ENCODE data around the gene C9orf153. TPM values are rescaled to one million over a fixed set of nuclear protein-coding genes. Genes with fewer than 3 reads are reported as not detected.

The C9orf153 gene
- total and polyA plus RNA-seq, 11 donors, result 0.14 to 0.72 (median 0.42) TPM; not detected in 4

DNA sequence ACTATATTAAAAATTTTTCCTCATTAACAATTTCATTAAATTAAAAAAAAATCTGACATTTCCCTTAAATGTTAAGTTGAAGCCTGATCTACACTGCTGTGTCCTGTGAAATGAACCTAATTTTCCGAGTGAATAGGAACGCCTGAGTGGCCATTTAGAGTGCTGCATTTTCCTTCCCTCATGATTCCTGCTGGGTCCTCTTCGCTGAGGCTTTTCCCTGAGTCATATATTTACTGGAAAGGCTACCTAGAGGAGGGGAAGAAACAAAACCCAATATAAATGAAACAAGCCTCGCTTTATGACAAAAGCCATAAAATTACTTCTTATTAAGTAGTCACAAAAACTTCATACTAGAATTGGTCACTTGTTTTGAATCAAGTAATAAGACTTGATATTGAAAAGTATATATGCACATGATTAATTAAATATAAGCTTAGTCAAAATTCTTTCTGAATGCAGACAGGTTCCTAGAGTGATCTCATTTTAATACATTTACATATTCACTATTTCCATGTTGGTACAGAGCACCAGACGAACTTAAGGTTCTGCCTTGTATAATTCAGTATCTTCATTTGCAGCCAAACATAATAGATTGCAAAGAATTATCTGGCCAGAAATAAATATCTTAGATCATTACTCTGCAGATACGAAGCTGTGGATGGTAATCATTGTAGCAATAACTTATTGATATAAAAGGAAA is 29.2 kb upstream of the C9orf153 start:
- TF ChIP-seq, protein P1, sequence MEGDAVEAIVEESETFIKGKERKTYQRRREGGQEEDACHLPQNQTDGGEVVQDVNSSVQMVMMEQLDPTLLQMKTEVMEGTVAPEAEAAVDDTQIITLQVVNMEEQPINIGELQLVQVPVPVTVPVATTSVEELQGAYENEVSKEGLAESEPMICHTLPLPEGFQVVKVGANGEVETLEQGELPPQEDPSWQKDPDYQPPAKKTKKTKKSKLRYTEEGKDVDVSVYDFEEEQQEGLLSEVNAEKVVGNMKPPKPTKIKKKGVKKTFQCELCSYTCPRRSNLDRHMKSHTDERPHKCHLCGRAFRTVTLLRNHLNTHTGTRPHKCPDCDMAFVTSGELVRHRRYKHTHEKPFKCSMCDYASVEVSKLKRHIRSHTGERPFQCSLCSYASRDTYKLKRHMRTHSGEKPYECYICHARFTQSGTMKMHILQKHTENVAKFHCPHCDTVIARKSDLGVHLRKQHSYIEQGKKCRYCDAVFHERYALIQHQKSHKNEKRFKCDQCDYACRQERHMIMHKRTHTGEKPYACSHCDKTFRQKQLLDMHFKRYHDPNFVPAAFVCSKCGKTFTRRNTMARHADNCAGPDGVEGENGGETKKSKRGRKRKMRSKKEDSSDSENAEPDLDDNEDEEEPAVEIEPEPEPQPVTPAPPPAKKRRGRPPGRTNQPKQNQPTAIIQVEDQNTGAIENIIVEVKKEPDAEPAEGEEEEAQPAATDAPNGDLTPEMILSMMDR (IDR thresholded peaks at IDR 0.05), result no peak
- no peak for TF ChIP-seq POLR2A (IDR thresholded peaks at IDR 0.05)
- Histone ChIP-seq H3K27ac (no peak overlapping the region), H3K4me3 (no peak overlapping the region), H3K27me3 (no peaks in the 10 kb centered on the region), H3K36me3 (peaks cover 0 to 50% (median 11%) of the 10 kb centered on the region in 9 donors), H3K9me3 (no peaks in the 10 kb centered on the region), H3K4me1 (no peaks in the 10 kb centered on the region)
- intact Hi-C loops (cut with DNase I), result loop anchor here in 2 of 10 donors (10.0 kb wide), 2 partner anchors 84 to 344 kb away; partner anchors contain the start of gene NAA35 (in 1 of the 2)
- DNase-seq (no peak), ATAC-seq (no peak)
- WGBS, 4 donors, result 87 to 93% (median 92%) methylated on average over 6 of the region's 6 CpGs

DNA sequence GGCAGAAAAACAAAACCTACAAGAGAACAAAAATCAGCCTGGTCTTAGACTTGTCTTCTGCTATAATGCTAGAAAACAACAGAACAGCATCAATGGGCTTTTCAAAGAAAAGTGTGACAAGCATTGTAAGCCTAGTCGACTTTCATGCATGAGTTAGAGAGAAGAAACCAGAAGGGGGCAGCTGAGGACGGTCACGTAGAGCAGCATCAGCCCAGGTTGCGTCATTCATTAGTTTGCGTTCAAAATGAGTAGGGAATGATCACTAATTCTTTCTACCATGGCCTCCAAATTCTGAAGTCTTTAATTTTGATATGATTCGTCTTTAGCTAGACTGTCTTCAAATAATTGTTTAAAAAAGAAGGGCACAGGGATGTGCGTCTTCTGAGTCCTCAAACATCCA is 27.6 kb upstream of the C9orf153 start:
- Histone ChIP-seq H3K27me3 (no peaks in the 10 kb centered on the region), H3K4me1 (peaks cover 0 to 6% (median 5%) of the 10 kb centered on the region in 12 donors), H3K27ac (no peak overlapping the region), H3K36me3 (peaks cover 0 to 37% (median 11%) of the 10 kb centered on the region in 9 donors), H3K9me3 (no peaks in the 10 kb centered on the region), H3K4me3 (no peak overlapping the region)
- DNase-seq, result no peak
- no peak for ATAC-seq
- TF ChIP-seq, protein P1 (IDR thresholded peaks at IDR 0.05), result peak in 2 of 12 donors; percentile 5 to 7
- TF ChIP-seq POLR2A (IDR thresholded peaks at IDR 0.05), result no peak
- intact Hi-C loops (cut with DNase I), result loop anchor here in 2 of 10 donors (10.0 kb wide), 2 partner anchors 82 to 342 kb away; partner anchors contain the start of gene NAA35 (in 1 of the 2)
- WGBS, 4 donors, result 61 to 82% (median 72%) methylated on average over 7 of the region's 7 CpGs

DNA sequence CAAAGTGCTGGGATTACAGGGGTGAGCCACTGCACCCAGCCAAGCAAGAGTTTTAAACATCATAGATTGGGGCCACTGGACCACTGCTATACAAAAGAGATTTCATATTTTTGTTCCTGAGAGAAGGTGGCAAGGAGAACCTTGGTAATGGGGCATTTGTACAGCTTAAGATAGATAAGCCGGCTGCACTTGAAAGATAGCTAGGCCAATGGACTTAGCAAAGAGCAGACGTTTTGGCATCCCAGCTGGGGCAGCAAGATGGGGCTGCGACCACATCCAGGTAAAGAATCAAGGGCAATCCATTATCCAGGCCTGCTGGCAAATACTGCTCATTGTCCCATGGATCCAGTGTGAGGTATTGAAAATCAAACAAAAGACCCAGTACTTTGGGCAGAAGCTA is 26.8 kb upstream of the C9orf153 start:
- 42 to 65% (median 59%) methylated on average over 3 of the region's 3 CpGs for WGBS, 4 donors
- Histone ChIP-seq H3K36me3 (peaks cover 0 to 35% (median 11%) of the 10 kb centered on the region in 9 donors), H3K27me3 (no peaks in the 10 kb centered on the region), H3K4me1 (peaks cover 0 to 10% (median 7%) of the 10 kb centered on the region in 12 donors), H3K4me3 (no peak overlapping the region), H3K27ac (no peak overlapping the region), H3K9me3 (no peaks in the 10 kb centered on the region)
- TF ChIP-seq, protein P1 (IDR thresholded peaks at IDR 0.05), result no peak
- TF ChIP-seq POLR2A (IDR thresholded peaks at IDR 0.05), result no peak
- intact Hi-C loops (cut with DNase I), result loop anchor here in 2 of 10 donors (10.0 kb wide), 2 partner anchors 81 to 341 kb away; partner anchors contain the start of gene NAA35 (in 1 of the 2)
- ATAC-seq, result no peak
- DNase-seq, result no peak

DNA sequence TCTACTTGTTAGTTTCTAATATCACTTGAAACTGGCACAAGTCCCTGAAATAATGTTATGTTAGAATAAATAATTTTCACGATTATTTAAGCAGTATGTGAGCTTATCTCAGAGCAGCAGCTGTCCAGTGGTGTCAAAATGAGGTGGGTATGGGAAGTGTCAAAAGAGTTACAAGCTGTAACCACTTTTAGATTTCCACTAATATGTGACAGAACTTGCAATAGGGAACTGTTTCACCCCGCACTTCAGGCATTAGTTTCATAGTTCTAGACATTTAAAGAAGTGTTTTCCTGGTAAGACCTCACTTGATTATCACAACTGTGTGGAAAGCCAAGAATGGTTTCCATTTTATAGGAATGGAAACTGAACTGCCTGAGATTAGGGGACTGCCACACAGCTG is 25.8 kb upstream of the C9orf153 start:
- Histone ChIP-seq H3K4me1 (peaks cover 0 to 20% (median 16%) of the 10 kb centered on the region in 12 donors), H3K4me3 (no peak overlapping the region), H3K27ac (no peak overlapping the region), H3K36me3 (peaks cover 0 to 27% (median 11%) of the 10 kb centered on the region in 9 donors), H3K9me3 (no peaks in the 10 kb centered on the region), H3K27me3 (no peaks in the 10 kb centered on the region)
- TF ChIP-seq, protein P1 (IDR thresholded peaks at IDR 0.05), result no peak
- no peak for TF ChIP-seq POLR2A (IDR thresholded peaks at IDR 0.05)
- ATAC-seq, result no peak
- intact Hi-C loops (cut with DNase I), result loop anchor here in 2 of 10 donors (10.0 kb wide), 2 partner anchors 80 to 340 kb away; partner anchors contain the start of gene NAA35 (in 1 of the 2)
- DNase-seq, result no peak
- WGBS, 4 donors, result 61 to 81% (median 66%) methylated on average over 2 of the region's 2 CpGs

Measured in heart left ventricle (tissue), 16 donors.